ENCODE data around the gene RNF212B.

DNA sequence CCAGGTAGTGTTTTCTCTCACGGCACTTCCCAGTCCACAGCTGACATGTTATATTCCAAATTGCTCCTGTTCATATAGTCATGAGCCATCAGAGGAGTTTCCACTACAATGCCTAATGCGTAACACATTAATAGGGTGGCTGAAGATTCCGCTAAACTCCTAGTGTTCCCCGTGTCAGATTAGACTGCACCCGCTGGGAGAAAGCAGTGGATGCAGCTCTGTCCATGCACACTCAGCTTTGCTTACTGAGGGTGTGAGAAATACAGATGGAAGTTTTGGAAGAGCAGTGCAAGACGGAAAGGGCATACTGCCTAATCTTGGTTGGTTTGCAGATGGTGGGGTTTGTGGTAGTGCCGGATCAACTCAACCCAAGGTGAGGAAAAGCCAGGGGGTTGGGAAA lies 59.4 kb downstream of the RNF212B start:
- TF ChIP-seq ZNF169 (tag by site-specific recombination; IDR thresholded peaks at IDR 0.05) (no peak), MEIS1 (CRISPR knock-in tag; IDR thresholded peaks at IDR 0.05; ENCODE audit: borderline replicate concordance) (no peak), ZNF501 (tag by site-specific recombination; IDR thresholded peaks at IDR 0.05) (no peak), SETDB1 (IDR thresholded peaks at IDR 0.05; ENCODE audit: insufficient read length, low read length) (no peak)
- TF ChIP-seq, protein P1, sequence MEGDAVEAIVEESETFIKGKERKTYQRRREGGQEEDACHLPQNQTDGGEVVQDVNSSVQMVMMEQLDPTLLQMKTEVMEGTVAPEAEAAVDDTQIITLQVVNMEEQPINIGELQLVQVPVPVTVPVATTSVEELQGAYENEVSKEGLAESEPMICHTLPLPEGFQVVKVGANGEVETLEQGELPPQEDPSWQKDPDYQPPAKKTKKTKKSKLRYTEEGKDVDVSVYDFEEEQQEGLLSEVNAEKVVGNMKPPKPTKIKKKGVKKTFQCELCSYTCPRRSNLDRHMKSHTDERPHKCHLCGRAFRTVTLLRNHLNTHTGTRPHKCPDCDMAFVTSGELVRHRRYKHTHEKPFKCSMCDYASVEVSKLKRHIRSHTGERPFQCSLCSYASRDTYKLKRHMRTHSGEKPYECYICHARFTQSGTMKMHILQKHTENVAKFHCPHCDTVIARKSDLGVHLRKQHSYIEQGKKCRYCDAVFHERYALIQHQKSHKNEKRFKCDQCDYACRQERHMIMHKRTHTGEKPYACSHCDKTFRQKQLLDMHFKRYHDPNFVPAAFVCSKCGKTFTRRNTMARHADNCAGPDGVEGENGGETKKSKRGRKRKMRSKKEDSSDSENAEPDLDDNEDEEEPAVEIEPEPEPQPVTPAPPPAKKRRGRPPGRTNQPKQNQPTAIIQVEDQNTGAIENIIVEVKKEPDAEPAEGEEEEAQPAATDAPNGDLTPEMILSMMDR (tag by site-specific recombination; IDR thresholded peaks at IDR 0.05): no peak
- TF ChIP-seq, protein P2, sequence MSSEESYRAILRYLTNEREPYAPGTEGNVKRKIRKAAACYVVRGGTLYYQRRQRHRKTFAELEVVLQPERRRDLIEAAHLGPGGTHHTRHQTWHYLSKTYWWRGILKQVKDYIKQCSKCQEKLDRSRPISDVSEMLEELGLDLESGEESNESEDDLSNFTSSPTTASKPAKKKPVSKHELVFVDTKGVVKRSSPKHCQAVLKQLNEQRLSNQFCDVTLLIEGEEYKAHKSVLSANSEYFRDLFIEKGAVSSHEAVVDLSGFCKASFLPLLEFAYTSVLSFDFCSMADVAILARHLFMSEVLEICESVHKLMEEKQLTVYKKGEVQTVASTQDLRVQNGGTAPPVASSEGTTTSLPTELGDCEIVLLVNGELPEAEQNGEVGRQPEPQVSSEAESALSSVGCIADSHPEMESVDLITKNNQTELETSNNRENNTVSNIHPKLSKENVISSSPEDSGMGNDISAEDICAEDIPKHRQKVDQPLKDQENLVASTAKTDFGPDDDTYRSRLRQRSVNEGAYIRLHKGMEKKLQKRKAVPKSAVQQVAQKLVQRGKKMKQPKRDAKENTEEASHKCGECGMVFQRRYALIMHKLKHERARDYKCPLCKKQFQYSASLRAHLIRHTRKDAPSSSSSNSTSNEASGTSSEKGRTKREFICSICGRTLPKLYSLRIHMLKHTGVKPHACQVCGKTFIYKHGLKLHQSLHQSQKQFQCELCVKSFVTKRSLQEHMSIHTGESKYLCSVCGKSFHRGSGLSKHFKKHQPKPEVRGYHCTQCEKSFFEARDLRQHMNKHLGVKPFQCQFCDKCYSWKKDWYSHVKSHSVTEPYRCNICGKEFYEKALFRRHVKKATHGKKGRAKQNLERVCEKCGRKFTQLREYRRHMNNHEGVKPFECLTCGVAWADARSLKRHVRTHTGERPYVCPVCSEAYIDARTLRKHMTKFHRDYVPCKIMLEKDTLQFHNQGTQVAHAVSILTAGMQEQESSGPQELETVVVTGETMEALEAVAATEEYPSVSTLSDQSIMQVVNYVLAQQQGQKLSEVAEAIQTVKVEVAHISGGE (tag by site-specific recombination; conservative IDR thresholded peaks at IDR 0.05; ENCODE audit: low read depth): no peak
- TF ChIP-seq, protein P3, sequence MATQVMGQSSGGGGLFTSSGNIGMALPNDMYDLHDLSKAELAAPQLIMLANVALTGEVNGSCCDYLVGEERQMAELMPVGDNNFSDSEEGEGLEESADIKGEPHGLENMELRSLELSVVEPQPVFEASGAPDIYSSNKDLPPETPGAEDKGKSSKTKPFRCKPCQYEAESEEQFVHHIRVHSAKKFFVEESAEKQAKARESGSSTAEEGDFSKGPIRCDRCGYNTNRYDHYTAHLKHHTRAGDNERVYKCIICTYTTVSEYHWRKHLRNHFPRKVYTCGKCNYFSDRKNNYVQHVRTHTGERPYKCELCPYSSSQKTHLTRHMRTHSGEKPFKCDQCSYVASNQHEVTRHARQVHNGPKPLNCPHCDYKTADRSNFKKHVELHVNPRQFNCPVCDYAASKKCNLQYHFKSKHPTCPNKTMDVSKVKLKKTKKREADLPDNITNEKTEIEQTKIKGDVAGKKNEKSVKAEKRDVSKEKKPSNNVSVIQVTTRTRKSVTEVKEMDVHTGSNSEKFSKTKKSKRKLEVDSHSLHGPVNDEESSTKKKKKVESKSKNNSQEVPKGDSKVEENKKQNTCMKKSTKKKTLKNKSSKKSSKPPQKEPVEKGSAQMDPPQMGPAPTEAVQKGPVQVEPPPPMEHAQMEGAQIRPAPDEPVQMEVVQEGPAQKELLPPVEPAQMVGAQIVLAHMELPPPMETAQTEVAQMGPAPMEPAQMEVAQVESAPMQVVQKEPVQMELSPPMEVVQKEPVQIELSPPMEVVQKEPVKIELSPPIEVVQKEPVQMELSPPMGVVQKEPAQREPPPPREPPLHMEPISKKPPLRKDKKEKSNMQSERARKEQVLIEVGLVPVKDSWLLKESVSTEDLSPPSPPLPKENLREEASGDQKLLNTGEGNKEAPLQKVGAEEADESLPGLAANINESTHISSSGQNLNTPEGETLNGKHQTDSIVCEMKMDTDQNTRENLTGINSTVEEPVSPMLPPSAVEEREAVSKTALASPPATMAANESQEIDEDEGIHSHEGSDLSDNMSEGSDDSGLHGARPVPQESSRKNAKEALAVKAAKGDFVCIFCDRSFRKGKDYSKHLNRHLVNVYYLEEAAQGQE (tag by site-specific recombination; IDR thresholded peaks at IDR 0.05): no peak

Measured in HEK293 (cell line).